SH-SY5Y (cell line): ENCODE results near the gene ARHGAP45.

Experiments
- GATA2 ChIP-seq: IDR thresholded peaks from 2 replicates; pipeline ENCODE4 v1.6.1; 2011; ENCODE audit warnings: mild to moderate bottlenecking, low read depth, low read length
- GATA3 ChIP-seq: IDR thresholded peaks from 2 replicates; pipeline ENCODE4 v1.6.1; 2011; ENCODE audit warnings: low read depth, mild to moderate bottlenecking, low read length, moderate library complexity

DNA sequence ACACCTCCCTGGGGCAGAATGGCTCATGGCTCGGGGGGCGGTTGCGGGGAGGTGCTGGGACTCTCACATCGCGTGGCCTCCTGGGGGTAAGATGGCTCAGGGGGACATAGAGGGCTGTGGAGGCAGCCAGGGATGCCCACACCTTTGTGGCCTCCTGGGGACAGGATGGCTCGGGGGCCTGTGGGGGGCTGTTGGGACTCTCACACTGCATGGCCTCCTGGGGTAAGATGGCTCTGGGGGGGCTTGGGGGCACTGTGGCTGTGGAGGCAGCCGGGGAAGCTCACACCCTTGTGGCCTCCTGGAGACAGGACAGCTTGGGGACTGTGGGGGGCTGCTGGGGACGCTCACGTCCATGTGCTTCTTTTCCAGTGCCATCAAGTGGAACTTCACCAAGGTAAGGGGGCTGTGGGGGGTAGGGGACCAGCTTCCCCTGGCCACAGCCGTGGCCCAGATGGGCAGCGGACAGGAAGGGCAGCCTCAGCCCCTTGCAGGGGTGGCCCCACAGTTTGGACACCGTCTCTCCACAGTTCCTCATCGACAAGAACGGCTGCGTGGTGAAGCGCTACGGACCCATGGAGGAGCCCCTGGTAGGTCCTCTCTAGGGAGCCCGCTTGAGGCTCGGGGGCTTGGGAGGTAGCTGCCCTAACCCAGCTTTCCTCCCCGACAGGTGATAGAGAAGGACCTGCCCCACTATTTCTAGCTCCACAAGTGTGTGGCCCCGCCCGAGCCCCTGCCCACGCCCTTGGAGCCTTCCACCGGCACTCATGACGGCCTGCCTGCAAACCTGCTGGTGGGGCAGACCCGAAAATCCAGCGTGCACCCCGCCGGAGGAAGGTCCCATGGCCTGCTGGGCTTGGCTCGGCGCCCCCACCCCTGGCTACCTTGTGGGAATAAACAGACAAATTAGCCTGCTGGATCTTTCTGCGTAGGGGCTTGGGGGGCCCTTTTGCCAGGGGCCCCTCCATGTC, 39.2 kb downstream of the ARHGAP45 start:
- no peak for TF ChIP-seq GATA2
- no peak for TF ChIP-seq GATA3
